GM12872 (cell line): ENCODE measurements around the gene RAI1.

Source experiments
- TF ChIP-seq, protein P1 (sequence below): IDR thresholded peaks from 3 replicates; pipeline ENCODE4 v1.5.1; 2011; ENCODE audit warnings: low read depth, mild to moderate bottlenecking, low read length, moderate library complexity; ENCODE audit not compliant: insufficient read depth

The RAI1 gene

DNA sequence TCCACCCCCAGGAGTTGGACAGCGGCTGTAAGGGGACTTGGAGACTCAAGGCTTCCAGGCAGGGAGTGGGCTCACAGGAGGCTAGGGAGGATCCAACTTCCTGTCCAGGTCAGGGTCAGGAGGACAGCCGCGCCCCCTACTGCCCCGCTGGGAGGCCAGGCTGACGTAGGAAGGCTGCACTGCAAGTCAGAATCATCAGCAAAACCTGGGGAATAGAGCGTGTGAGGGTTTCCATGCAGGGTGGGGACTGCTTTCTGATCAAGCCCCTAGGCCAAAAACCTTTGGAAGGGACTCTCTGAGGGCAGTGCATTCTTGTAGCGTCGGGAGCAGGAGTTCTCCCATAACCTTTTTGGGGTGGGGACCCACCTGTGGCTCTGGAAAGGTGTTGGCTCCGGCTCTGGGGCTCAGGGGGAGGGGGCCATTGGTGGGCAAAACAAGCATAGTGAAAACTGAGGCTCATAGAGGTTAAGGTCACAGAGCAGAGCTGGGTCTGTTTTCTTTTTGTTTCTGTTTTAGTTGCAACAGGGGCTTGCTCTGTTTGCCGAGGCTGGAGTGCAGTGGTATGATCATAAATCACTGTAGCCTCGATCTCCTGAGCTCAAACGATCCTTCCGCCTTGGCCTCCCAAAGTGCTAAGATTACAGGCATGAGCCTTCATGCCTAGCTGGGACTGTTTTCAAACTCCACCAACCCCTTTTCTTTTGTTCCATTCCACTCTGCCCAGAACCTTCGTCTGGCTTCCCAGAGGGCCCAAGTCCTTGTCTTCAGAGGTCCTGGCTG lies 22.1 kb downstream of the RAI1 start:
- TF ChIP-seq, protein P1, sequence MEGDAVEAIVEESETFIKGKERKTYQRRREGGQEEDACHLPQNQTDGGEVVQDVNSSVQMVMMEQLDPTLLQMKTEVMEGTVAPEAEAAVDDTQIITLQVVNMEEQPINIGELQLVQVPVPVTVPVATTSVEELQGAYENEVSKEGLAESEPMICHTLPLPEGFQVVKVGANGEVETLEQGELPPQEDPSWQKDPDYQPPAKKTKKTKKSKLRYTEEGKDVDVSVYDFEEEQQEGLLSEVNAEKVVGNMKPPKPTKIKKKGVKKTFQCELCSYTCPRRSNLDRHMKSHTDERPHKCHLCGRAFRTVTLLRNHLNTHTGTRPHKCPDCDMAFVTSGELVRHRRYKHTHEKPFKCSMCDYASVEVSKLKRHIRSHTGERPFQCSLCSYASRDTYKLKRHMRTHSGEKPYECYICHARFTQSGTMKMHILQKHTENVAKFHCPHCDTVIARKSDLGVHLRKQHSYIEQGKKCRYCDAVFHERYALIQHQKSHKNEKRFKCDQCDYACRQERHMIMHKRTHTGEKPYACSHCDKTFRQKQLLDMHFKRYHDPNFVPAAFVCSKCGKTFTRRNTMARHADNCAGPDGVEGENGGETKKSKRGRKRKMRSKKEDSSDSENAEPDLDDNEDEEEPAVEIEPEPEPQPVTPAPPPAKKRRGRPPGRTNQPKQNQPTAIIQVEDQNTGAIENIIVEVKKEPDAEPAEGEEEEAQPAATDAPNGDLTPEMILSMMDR: no peak

DNA sequence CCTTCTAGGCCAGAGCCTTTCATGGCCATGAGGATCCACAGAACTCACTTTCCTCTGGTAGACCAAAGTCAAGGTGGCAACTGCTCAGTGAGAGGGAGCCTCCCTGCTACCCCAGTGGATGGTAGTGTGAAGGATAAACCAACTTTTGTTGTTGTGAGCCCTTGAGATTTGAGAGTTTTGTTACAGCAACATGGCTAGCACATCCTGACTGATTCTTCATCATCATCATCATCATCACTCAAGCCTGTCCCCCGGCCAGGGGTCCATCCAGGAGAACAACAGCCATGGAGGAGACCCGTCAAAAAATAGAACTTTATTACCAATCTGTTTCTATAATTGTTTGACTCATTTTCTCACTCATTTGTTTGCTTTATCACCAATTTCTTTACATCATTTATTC lies 23.7 kb downstream of the RAI1 start:
- TF ChIP-seq, protein P1: no peak

DNA sequence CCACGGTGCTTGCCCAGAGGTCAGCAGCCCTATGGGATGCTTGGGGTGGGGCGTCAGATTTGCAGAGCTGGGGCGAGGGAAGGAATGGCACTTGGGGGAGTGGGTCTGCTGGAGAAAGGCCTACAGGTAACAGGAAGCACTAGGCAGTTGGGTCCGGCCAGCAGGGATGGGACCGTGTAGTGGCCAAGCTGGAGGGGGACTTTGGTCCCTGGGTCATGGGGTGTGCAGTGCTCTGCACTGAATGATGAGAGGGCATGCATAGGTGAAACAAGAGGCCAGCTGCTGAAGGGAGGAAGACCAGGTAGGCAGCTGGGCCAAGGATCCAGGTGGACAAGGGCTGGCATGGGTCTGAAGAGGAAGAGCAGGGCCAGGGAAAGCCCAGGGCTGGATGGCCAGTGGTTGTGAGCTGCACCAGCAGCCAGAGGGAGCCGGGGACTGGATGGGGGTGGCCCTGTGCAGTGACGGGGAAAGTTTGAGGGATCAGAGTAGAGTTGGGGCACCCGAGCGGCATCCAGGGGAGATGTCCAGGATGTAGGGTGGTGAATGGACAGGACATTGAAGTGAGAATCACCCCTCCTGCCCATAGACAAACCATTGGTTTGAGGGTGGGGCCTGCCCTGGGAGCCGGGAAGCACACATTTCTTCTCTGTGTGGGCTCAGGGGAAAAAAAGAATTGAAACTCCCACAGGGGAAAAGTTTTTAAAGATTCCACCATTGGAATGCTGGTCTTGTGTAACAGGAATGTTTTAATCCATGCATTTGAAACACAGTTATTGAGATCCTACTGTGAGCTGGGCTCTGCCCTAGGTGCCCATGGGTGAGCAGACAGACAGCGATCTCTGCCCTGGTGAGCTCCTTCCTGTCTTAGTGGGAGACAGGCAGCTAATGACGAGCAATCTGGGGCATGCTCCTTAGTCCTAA lies 25.1 kb downstream of the RAI1 start:
- TF ChIP-seq, protein P1: no peak

DNA sequence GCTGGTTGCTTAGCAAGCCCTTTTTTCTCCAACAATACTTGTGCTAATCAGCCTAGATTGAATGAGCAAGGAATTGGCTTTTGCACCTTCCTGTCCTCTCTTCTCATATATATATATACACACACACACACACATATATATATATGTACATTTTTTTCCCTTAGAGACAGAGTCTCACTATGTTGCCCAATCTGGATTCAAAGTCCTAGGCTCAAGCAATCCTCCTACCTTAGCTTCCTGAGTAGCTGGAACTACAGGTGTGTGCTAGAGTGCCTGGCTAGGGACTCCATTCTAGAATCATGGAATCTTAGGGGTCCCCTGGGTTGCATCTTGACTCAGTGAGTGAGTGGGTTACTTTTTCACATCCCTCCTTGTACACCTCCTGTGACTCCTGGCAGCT lies 27.0 kb downstream of the RAI1 start:
- TF ChIP-seq, protein P1: no peak

DNA sequence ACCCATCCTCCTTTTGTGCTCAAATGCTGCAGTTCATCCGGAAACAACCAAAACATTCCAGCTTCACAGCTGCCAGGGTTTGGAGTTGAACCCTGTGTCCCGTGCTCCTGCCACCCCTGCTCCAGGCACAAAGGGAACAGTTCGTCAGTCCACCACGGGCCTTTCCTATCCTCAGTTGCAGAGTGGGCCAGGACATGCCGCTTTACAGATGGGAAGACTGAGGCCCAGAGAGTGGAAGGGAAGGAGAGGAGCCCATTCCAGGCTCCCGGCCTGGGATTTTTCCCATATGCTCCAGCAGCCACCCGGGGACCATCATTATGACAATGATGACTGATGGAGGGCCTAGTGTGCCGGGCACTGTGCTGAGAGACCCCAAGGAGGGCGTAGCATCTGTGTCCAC lies 27.6 kb downstream of the RAI1 start:
- TF ChIP-seq, protein P1: no peak

DNA sequence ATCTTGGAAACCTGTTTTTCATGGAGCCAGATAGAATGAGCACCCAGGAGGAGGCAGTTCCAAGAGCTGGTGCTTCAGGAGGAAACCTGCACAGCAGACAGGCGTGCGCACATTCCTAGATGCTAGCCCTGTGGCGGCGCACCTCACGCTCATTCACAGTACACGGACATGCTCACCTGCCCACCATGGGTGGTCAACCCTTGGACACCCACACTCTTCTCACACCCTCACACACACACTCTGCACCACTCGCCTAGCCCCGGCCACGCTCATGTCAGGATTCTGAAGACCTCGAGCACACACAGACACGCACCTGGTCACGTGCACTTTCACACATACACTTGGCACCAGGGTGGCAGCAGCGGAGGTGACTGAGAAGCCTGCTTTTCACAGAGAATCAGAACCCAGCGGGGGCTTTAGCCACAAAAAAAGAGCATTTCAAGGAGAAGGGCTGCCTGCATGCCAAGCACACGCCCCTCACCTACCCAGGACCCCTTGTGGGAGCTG lies 28.6 kb downstream of the RAI1 start:
- TF ChIP-seq, protein P1: no peak

DNA sequence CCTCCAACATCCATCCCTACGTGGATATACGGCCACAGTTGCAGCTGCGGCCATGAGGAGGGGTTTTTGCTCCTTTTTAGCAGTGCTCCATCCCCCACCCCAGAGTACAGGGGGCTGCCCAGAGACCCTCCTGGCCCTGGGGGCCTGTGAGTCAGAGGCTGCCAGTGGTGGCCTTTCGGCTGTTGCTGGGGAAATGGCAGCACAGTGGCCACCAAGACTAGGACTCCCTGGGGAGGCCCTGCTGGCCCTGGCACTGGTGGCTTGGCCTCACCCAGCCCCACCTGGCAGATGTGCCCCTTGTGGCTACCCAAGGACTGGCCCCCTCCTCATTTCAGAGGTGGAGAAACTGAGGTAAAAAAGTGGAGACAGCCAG lies 29.1 kb downstream of the RAI1 start:
- TF ChIP-seq, protein P1: no peak
